Measurements from ENCODE around the gene KSR1.

KSR1 gene

GRCh38 chr17:27539794-27540317 lies 83.6 kb downstream of the KSR1 start:
- DNase-seq: no peak

- DNase-seq: no peak
Observed at GRCh38 chr17:27540318-27541101, 84.3 kb downstream of the KSR1 start.

- DNase-seq: no peak
Observed at GRCh38 chr17:27541301-27542023, 85.2 kb downstream of the KSR1 start.

GRCh38 chr17:27542841-27543463 lies 86.7 kb downstream of the KSR1 start:
- DNase-seq: no peak

- no peak for DNase-seq
Observed at GRCh38 chr17:27543464-27543856, 87.2 kb downstream of the KSR1 start.

GRCh38 chr17:27543958-27544349 lies 87.7 kb downstream of the KSR1 start:
- DNase-seq: no peak

GRCh38 chr17:27544350-27545131 lies 88.3 kb downstream of the KSR1 start:
- DNase-seq: peak; percentile 60 to 61

GRCh38 chr17:27545562-27546229 lies 89.4 kb downstream of the KSR1 start:
- no peak for DNase-seq

- DNase-seq: no peak
Observed at GRCh38 chr17:27546624-27547300, 90.5 kb downstream of the KSR1 start.

GRCh38 chr17:27547301-27547683 lies 91.0 kb downstream of the KSR1 start:
- DNase-seq: no peak

- no peak for DNase-seq
Observed at GRCh38 chr17:27548369-27548768, 92.1 kb downstream of the KSR1 start.

- DNase-seq: no peak
Observed at GRCh38 chr17:27549251-27549893, 93.1 kb downstream of the KSR1 start.

GRCh38 chr17:27550291-27550930 lies 94.2 kb downstream of the KSR1 start:
- no peak for DNase-seq

GRCh38 chr17:27550974-27551505 lies 94.8 kb downstream of the KSR1 start:
- no peak for DNase-seq

- DNase-seq: no peak
Observed at GRCh38 chr17:27551701-27552248, 95.5 kb downstream of the KSR1 start.

GRCh38 chr17:27552276-27552732 lies 96.1 kb downstream of the KSR1 start:
- DNase-seq: no peak

GRCh38 chr17:27553019-27553511 lies 96.8 kb downstream of the KSR1 start:
- no peak for DNase-seq

- DNase-seq: no peak
Observed at GRCh38 chr17:27554152-27554551, 97.9 kb downstream of the KSR1 start.

- no peak for DNase-seq
Observed at GRCh38 chr17:27554911-27555310, 98.7 kb downstream of the KSR1 start.

GRCh38 chr17:27555339-27555738 lies 99.1 kb downstream of the KSR1 start:
- no peak for DNase-seq
